ENCODE measurements around the gene HGF. TPM values are rescaled to one million over a fixed set of nuclear protein-coding genes. Genes with fewer than 3 reads are reported as not detected.

Gene HGF
- total and polyA plus RNA-seq, 2 of the 13 experiments (the other 11 are each of a cell fraction or from before 2014, with no cell fraction given), result not detected

- BruUV-seq (replicated peaks), result no TSS peak
- FAIRE-seq (no peak), ATAC-seq (no peak), DNase-seq (ENCODE audit: low spot score) (no peak)
- intact Hi-C loops (cut with micrococcal nuclease; ENCODE audit: unreplicated experiment), result no loop called here
- no peak overlapping the region for H3K27ac ChIP-seq (ENCODE audit: extremely low read length, insufficient read depth, low read length)
- H3K36me3 ChIP-seq (replicated peaks in 1 of 2; ENCODE audit: control insufficient read depth in 1 of 2, insufficient read depth in 2 of 2, low read length in 2 of 2), result no peaks in the 10 kb centered on the region
- no peak overlapping the region for H3K9ac ChIP-seq (ENCODE audit: insufficient read depth, low read depth, low read length)
- H4K20me1 ChIP-seq (ENCODE audit: insufficient read depth, low read length), result no peaks in the 10 kb centered on the region
- H3K4me1 ChIP-seq (ENCODE audit: insufficient read depth, low read length), result no peaks in the 10 kb centered on the region
- no peaks in the 10 kb centered on the region for H3K27me3 ChIP-seq (ENCODE audit: control insufficient read depth in 1 of 2, insufficient read depth in 2 of 2, low read length in 2 of 2)
- no peak overlapping the region for H2AFZ ChIP-seq (ENCODE audit: low read length)
- ChIA-PET POLR2A (no interaction called here), CTCF (ENCODE audit: low intra/inter-chr PET ratio, low total read pairs) (no interaction called here)
- in situ Hi-C loops (cut with HindIII; ENCODE audit: extremely low pct_ligation_motif_present, low pct_unique_long_range_greater_than_20kb), result no loop called here
- TF ChIP-seq JUNB (CRISPR knock-in tag; IDR thresholded peaks at IDR 0.05; ENCODE audit: borderline replicate concordance) (no peak), ZNF670 (CRISPR knock-in tag; IDR thresholded peaks at IDR 0.05; ENCODE audit: borderline replicate concordance) (no peak), CENPX (CRISPR knock-in tag; IDR thresholded peaks at IDR 0.05) (no peak), ZNF703 (CRISPR knock-in tag; IDR thresholded peaks at IDR 0.05; ENCODE audit: borderline replicate concordance) (no peak), ZNF335 (CRISPR knock-in tag; IDR thresholded peaks at IDR 0.05) (no peak), GPN1 (CRISPR knock-in tag; IDR thresholded peaks at IDR 0.05; ENCODE audit: borderline replicate concordance) (no peak), MXD4 (CRISPR knock-in tag; IDR thresholded peaks at IDR 0.05) (no peak), EHMT2 (IDR thresholded peaks at IDR 0.05; ENCODE audit: borderline replicate concordance, low read depth, low read length) (no peak), TBX3 (IDR thresholded peaks at IDR 0.05; ENCODE audit: borderline replicate concordance) (no peak), ZNF816 (CRISPR knock-in tag; IDR thresholded peaks at IDR 0.05; ENCODE audit: borderline replicate concordance) (no peak), ZNF766 (CRISPR knock-in tag; IDR thresholded peaks at IDR 0.05; ENCODE audit: borderline replicate concordance) (no peak), ZNF558 (CRISPR knock-in tag; IDR thresholded peaks at IDR 0.05; ENCODE audit: borderline replicate concordance) (no peak), KAT2B (IDR thresholded peaks at IDR 0.05; ENCODE audit: borderline replicate concordance, low read depth, low read length) (no peak)
- TF ChIP-seq, protein P1, sequence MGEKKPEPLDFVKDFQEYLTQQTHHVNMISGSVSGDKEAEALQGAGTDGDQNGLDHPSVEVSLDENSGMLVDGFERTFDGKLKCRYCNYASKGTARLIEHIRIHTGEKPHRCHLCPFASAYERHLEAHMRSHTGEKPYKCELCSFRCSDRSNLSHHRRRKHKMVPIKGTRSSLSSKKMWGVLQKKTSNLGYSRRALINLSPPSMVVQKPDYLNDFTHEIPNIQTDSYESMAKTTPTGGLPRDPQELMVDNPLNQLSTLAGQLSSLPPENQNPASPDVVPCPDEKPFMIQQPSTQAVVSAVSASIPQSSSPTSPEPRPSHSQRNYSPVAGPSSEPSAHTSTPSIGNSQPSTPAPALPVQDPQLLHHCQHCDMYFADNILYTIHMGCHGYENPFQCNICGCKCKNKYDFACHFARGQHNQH (CRISPR knock-in tag; IDR thresholded peaks at IDR 0.05), result no peak
- TF ChIP-seq, protein P2, sequence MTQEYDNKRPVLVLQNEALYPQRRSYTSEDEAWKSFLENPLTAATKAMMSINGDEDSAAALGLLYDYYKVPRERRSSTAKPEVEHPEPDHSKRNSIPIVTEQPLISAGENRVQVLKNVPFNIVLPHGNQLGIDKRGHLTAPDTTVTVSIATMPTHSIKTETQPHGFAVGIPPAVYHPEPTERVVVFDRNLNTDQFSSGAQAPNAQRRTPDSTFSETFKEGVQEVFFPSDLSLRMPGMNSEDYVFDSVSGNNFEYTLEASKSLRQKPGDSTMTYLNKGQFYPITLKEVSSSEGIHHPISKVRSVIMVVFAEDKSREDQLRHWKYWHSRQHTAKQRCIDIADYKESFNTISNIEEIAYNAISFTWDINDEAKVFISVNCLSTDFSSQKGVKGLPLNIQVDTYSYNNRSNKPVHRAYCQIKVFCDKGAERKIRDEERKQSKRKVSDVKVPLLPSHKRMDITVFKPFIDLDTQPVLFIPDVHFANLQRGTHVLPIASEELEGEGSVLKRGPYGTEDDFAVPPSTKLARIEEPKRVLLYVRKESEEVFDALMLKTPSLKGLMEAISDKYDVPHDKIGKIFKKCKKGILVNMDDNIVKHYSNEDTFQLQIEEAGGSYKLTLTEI (CRISPR knock-in tag; conservative IDR thresholded peaks at IDR 0.05), result no peak
- H3K4me3 ChIP-seq (replicated peaks in 1 of 3; ENCODE audit: insufficient read depth in 1 of 3, low read depth in 2 of 3, low read length in 3 of 3), result no peak overlapping the region
- no peak overlapping the region for H3K4me2 ChIP-seq (ENCODE audit: low read depth, low read length)
- no peaks in the 10 kb centered on the region for H3K9me3 ChIP-seq (ENCODE audit: low read length)
- WGBS (ENCODE audit: low lambda C conversion rate), result 0% methylated on average over 1 of the region's 1 CpG
- H3K79me2 ChIP-seq (ENCODE audit: insufficient read depth, low read length), result no peaks in the 10 kb centered on the region
Observed at GRCh38 chr7:81790686-81791085, 20.8 kb upstream of the HGF start.

Measured in HepG2 (cell line).